GM12878 (cell line): Measurements from ENCODE around the gene USH1G. TPM values are rescaled to one million over a fixed set of nuclear protein-coding genes. Genes with fewer than 3 reads are reported as not detected.

Experiments used
- ATAC-seq: fragments of 200-7000 bp; cut with Tn5 transposase; 3 replicates; pipeline ENCODE4 v1.9.1; 2020; ENCODE audit warnings: mild to moderate bottlenecking, moderate library complexity
- BruUV-seq: library from RNA; stranded (reverse); fragments of 400-500 nt; replicated peaks from 2 replicates; lab custom pipeline; 2021; lab: Mats Ljungman, UMichigan
- CTCF ChIA-PET: fragments of 300-600 bp; sonication (Branson Sonifier 250); formaldehyde crosslinking; extraction: SDS; loops from one replicate; lab custom pipeline; 2021; ENCODE audit warnings: inconsistent platforms; lab: Yijun Ruan, JAX
- POLR2A ChIA-PET: fragments of 350-600 bp; formaldehyde crosslinking; extraction: SDS; loops from one replicate; lab custom pipeline; 2021; ENCODE audit warnings: inconsistent platforms; lab: Charles Lee
- RAD21 ChIA-PET: fragments of 300-600 bp; sonication (Branson Sonifier 250); formaldehyde crosslinking; loops from one replicate; lab custom pipeline; 2023; ENCODE audit warnings: antibody characterized with exemption; ENCODE audit not compliant: unreplicated experiment; lab: Charles Lee
- SMC1A ChIA-PET: fragments of 300-600 bp; sonication (Branson Sonifier 250); formaldehyde crosslinking; loops from one replicate; lab custom pipeline; 2023; ENCODE audit not compliant: unreplicated experiment, uncharacterized antibody; lab: Charles Lee
- DNase-seq: peaks from one replicate; pipeline ENCODE4 v3.0.0-alpha.2; 2011; ENCODE audit warnings: low read depth, low spot score
- FAIRE-seq: peaks from 3 replicates; lab custom pipeline; 2011; peaks lifted over from hg19 to GRCh38; lab: Jason Lieb, UNC
- H2AFZ ChIP-seq: 2 replicates; pipeline ENCODE4 v1.6.0; 2011; ENCODE audit warnings: low read depth, low read length, control low read depth; ENCODE audit not compliant: control insufficient read depth
- H3K27ac ChIP-seq: 2 replicates; pipeline ENCODE4 v1.5.1; 2011; ENCODE audit warnings: control low read depth; ENCODE audit not compliant: control insufficient read depth, insufficient read depth
- H3K27me3 ChIP-seq, 2 experiments: replicated peaks in 1 of 2; 2 replicates each; pipeline versions ENCODE4 v1.6.0 to v1.6.1; 2011; ENCODE audit warnings: low read length in 1 of 2; ENCODE audit not compliant: control insufficient read depth in 2 of 2, insufficient read depth in 2 of 2
- H3K36me3 ChIP-seq, 2 experiments: 2 replicates each; pipeline ENCODE4 v1.5.1; 2011; ENCODE audit warnings: low read length in 1 of 2; ENCODE audit not compliant: control insufficient read depth in 2 of 2, insufficient read depth in 2 of 2
- H3K4me1 ChIP-seq: 2 replicates; pipeline ENCODE4 v1.6.1; 2011; ENCODE audit warnings: mild to moderate bottlenecking, low read length, moderate library complexity, mixed read lengths; ENCODE audit not compliant: control insufficient read depth, insufficient read depth
- H3K4me2 ChIP-seq: 2 replicates; pipeline ENCODE4 v1.6.0; 2011; ENCODE audit warnings: control low read depth; ENCODE audit not compliant: control insufficient read depth, insufficient read depth
- H3K4me3 ChIP-seq: fragments of 200-600 bp; sonication (generic); 2 replicates; pipeline ENCODE4 v1.5.1; 2016
- H3K79me2 ChIP-seq: 2 replicates; pipeline ENCODE4 v1.6.0; 2011; ENCODE audit warnings: low read length; ENCODE audit not compliant: control insufficient read depth, insufficient read depth
- H3K9ac ChIP-seq: 2 replicates; pipeline ENCODE4 v1.8.0; 2011; ENCODE audit warnings: low read length, control low read depth, mixed read lengths; ENCODE audit not compliant: control insufficient read depth, insufficient read depth
- H3K9me3 ChIP-seq: replicated peaks from 3 replicates; pipeline ENCODE4 v1.5.1; 2011; ENCODE audit warnings: mild to moderate bottlenecking, low read length; ENCODE audit not compliant: control insufficient read depth, insufficient read depth
- H4K20me1 ChIP-seq: 2 replicates; pipeline ENCODE4 v1.6.0; 2011; ENCODE audit not compliant: control insufficient read depth, insufficient read depth
- BRCA1 ChIP-seq: IDR thresholded peaks from 2 replicates; pipeline ENCODE4 v1.6.1; 2011; ENCODE audit warnings: low read depth, low read length, improper control_type of control experiment
- CREB1 ChIP-seq: IDR thresholded peaks from 2 replicates; pipeline ENCODE4 v1.6.1; 2012; ENCODE audit warnings: low read depth, mild to moderate bottlenecking, inconsistent platforms
- EGR1 ChIP-seq, 2 experiments: IDR thresholded peaks; 1 replicate in 1 of 2; 2 replicates in 1 of 2; pipeline ENCODE4 v1.6.1; 2011 to 2012; ENCODE audit warnings: low read depth in 2 of 2, low read length in 2 of 2, borderline replicate concordance in 1 of 2, mild to moderate bottlenecking in 1 of 2, moderate library complexity in 1 of 2
- IKZF2 ChIP-seq, 2 experiments: fragments of 450-650 bp; IDR thresholded peaks; 2 replicates each; pipeline ENCODE4 v1.6.1; 2017; ENCODE audit warnings: mild to moderate bottlenecking in 2 of 2, moderate library complexity in 2 of 2
- NKRF ChIP-seq: fragments of 450-650 bp; conservative IDR thresholded peaks from 2 replicates; pipeline ENCODE4 v1.6.1; 2017; ENCODE audit warnings: mild to moderate bottlenecking, moderate library complexity
- REST ChIP-seq: IDR thresholded peaks from 2 replicates; pipeline ENCODE4 v1.6.1; 2012; ENCODE audit warnings: mild to moderate bottlenecking, low read depth, low read length
- TCF3 ChIP-seq: IDR thresholded peaks from 2 replicates; pipeline ENCODE4 v1.6.1; 2012; ENCODE audit warnings: low read depth, mild to moderate bottlenecking, low read length, borderline replicate concordance; ENCODE audit not compliant: insufficient read depth
- YBX1 ChIP-seq: fragments of 450-650 bp; IDR thresholded peaks from 2 replicates; pipeline ENCODE4 v1.6.1; 2016; ENCODE audit warnings: antibody characterized with exemption
- ZBTB4 ChIP-seq: fragments of 450-650 bp; formaldehyde crosslinking; IDR thresholded peaks from 2 replicates; pipeline ENCODE4 v1.4.0; 2022; ENCODE audit warnings: mild to moderate bottlenecking, moderate library complexity
- WGBS: methylation state at CpG from one replicate; pipeline ENCODE4 v1.1.6; 2016; ENCODE audit warnings: low lambda C conversion rate; ENCODE audit not compliant: insufficient replicate concordance, insufficient coverage; ENCODE audit errors: missing lambda C conversion rate; 5-methylcytosine and 5-hydroxymethylcytosine counted together
- in situ Hi-C: fragments of 300-500 bp; cut with MboI; formaldehyde crosslinking; loops from 9 replicates; pipeline ENCODE4 v1.14.3; 2018; ENCODE audit warnings: mixed read lengths
- intact Hi-C: fragments of 100-400 bp; cut with micrococcal nuclease; formaldehyde crosslinking; loops from one replicate; pipeline ENCODE4 v1.14.2; 2022; ENCODE audit not compliant: unreplicated experiment
- polyA plus RNA-seq, 11 experiments: library from polyadenylated mRNA; depleted of rRNA in 4 of 11; unstranded in 6 of 11; stranded (reverse) in 5 of 11; fragments of >200 nt; fragmentation: Nextera tagmentation in 4 of 11; fragmentation: Illumina TruSeq in 1 of 11; extraction: Ambion mirVana in 4 of 11; extraction: Trizol in 1 of 11; gene quantifications; 1 replicate in 1 of 11; 2 replicates in 10 of 11; pipeline versions ENCODE4 v1.2.1 to v1.2.3, GENCODE V29; 2011 to 2016; ENCODE audit warnings: inconsistent platforms in 2 of 11, missing spikeins in 2 of 11, low read depth in 1 of 11
- total RNA-seq, 4 experiments: library from RNA; depleted of rRNA in 3 of 4; stranded (reverse); fragments of >200 nt in 3 of 4; fragmentation: Illumina TruSeq in 1 of 4; extraction: Trizol in 1 of 4; gene quantifications; 2 replicates each; pipeline versions ENCODE4 v1.2.1 to v1.2.3, GENCODE V29; 2013 to 2021

Gene USH1G
- total and polyA plus RNA-seq, 10 of the 15 experiments (the other 5 are each of a cell fraction or from before 2014, with no cell fraction given), result 0.05 to 0.62 (median 0.09) TPM; not detected in 7

GRCh38 chr17:74938194-74938950 lies 15.3 kb upstream of the USH1G start (continued):
- no peak for TF ChIP-seq NKRF

- FAIRE-seq, result no peak
- ATAC-seq, result no peak
- Histone ChIP-seq H3K79me2 (no peaks in the 10 kb centered on the region), H3K4me3 (no peak overlapping the region), H3K4me1 (no peaks in the 10 kb centered on the region), H4K20me1 (no peaks in the 10 kb centered on the region), H3K27me3 (peaks cover 6 to 9% of the 10 kb centered on the region in 2 experiments), H3K4me2 (no peak overlapping the region), H3K27ac (no peak overlapping the region), H2AFZ (no peak overlapping the region), H3K36me3 (no peaks in the 10 kb centered on the region), H3K9ac (no peak overlapping the region), H3K9me3 (no peaks in the 10 kb centered on the region)
- TF ChIP-seq ZBTB4, result no peak
- no peak for TF ChIP-seq TCF3
- TF ChIP-seq REST, result peak; percentile 49; the same call in 1 of the 2 replicates
- no peak for TF ChIP-seq EGR1 (IDR thresholded peaks at IDR 0.05; ENCODE audit: borderline replicate concordance in 1 of 2, low read depth in 2 of 2, low read length in 2 of 2)
- TF ChIP-seq BRCA1, result no peak
- no peak for TF ChIP-seq CREB1
- no peak for TF ChIP-seq IKZF2 (IDR thresholded peaks at IDR 0.05)
- TF ChIP-seq YBX1, result no peak
- ChIA-PET SMC1A (no interaction called here), CTCF (interaction anchor here (0.7 to 1.1 kb wide), 5 partner anchors 12 to 354 kb away, joined by 3 to 5 read pairs (median 3); no protein-coding TSS in a partner anchor), POLR2A (interaction anchor here (0.6 kb wide), 1 partner anchor 11 kb away, joined by 5 read pairs; no protein-coding TSS in a partner anchor), RAD21 (no interaction called here)
- no TSS peak for BruUV-seq
- DNase-seq, result no peak
- intact Hi-C loops (no loop called here), in situ Hi-C loops (no loop called here)
- 19% methylated on average over 11 of the region's 11 CpGs for WGBS
These were observed 14.3 kb upstream of the USH1G start for GRCh38 chr17:74937064-74938051.
